Type B pancreatic cell (in vitro differentiated cells): ENCODE results near the gene KDM4B. TPM values are rescaled to one million over a fixed set of nuclear protein-coding genes. Genes with fewer than 3 reads are reported as not detected.

Experiments
- DNase-seq: peaks from one replicate; pipeline ENCODE4 v3.0.0; 2021; ENCODE audit warnings: mixed read lengths; ENCODE audit not compliant: unreplicated experiment; ENCODE audit errors: extremely low spot score
- H3K27ac Mint-ChIP-seq: 2 replicates; pipeline ENCODE4 v1.8.0; 2021; ENCODE audit warnings: mild to moderate bottlenecking, mixed read lengths
- H3K27me3 Mint-ChIP-seq: 2 replicates; pipeline ENCODE4 v1.8.0; 2021; ENCODE audit warnings: mixed read lengths
- H3K36me3 Mint-ChIP-seq: 2 replicates; pipeline ENCODE4 v1.8.0; 2021; ENCODE audit warnings: mixed read lengths
- H3K4me1 Mint-ChIP-seq: one replicate; pipeline ENCODE4 v1.8.0; 2021; ENCODE audit warnings: mixed read lengths; ENCODE audit not compliant: unreplicated experiment
- H3K4me3 Mint-ChIP-seq: 2 replicates; pipeline ENCODE4 v1.8.0; 2021; ENCODE audit warnings: mild to moderate bottlenecking, mixed read lengths
- H3K9me3 Mint-ChIP-seq: 2 replicates; pipeline ENCODE4 v1.8.0; 2021; ENCODE audit warnings: mixed read lengths
- total RNA-seq: library from RNA; stranded (reverse); gene quantifications from 2 replicates; pipeline ENCODE4 v1.2.1, GENCODE V29; 2021; ENCODE audit warnings: low replicate concordance
- TF ChIP-seq, protein P1 (sequence below): fragments of 200-600 bp; sonication (generic); conservative IDR thresholded peaks from 2 replicates; pipeline ENCODE4 v1.5.0; 2021; ENCODE audit warnings: antibody characterized with exemption, mild to moderate bottlenecking

KDM4B gene
- total RNA-seq, 1 donor from 2014 or later = 48.8 TPM

DNA sequence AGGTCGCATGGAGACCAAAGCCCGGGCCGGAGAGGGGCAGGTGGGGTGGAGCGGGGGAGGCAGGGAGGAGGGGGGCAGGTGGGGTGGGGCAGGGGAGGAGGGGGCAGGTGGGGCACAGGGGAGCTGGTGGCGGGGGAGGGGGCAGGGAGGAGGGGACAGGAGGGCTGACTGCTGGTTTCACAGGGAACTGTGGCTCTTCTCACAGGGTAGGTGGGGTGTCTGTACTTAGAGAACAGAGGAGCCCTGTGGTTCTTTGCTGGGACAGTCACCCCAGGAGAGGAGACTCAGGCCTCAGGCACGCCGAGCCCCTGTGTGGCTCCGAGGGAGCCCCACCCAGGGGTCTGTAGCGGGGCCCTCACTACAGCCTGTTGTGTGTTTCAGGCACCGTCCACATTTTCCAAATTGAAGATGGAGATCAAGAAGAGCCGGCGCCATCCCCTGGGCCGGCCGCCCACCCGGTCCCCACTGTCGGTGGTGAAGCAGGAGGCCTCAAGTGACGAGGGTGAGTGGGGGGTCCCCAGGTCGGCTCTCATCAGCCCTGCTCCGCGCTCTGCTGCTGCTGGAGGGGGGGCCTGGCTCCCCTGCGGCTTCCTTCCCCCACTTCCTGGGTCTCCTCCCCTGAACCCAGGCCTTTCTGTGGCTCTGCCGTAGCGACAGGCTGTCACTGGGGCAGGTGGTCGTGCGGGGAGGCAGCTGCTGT is 162.7 kb downstream of the KDM4B start:
- Mint-ChIP-seq H3K36me3 (no peaks in the 10 kb centered on the region), H3K9me3 (no peaks in the 10 kb centered on the region), H3K4me3 (peak overlapping the region; percentile 80), H3K27me3 (no peaks in the 10 kb centered on the region), H3K4me1 (peaks cover 20% of the 10 kb centered on the region), H3K27ac (peak overlapping the region; percentile 95)
- TF ChIP-seq, protein P1, sequence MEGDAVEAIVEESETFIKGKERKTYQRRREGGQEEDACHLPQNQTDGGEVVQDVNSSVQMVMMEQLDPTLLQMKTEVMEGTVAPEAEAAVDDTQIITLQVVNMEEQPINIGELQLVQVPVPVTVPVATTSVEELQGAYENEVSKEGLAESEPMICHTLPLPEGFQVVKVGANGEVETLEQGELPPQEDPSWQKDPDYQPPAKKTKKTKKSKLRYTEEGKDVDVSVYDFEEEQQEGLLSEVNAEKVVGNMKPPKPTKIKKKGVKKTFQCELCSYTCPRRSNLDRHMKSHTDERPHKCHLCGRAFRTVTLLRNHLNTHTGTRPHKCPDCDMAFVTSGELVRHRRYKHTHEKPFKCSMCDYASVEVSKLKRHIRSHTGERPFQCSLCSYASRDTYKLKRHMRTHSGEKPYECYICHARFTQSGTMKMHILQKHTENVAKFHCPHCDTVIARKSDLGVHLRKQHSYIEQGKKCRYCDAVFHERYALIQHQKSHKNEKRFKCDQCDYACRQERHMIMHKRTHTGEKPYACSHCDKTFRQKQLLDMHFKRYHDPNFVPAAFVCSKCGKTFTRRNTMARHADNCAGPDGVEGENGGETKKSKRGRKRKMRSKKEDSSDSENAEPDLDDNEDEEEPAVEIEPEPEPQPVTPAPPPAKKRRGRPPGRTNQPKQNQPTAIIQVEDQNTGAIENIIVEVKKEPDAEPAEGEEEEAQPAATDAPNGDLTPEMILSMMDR = no peak
- no peak for DNase-seq

DNA sequence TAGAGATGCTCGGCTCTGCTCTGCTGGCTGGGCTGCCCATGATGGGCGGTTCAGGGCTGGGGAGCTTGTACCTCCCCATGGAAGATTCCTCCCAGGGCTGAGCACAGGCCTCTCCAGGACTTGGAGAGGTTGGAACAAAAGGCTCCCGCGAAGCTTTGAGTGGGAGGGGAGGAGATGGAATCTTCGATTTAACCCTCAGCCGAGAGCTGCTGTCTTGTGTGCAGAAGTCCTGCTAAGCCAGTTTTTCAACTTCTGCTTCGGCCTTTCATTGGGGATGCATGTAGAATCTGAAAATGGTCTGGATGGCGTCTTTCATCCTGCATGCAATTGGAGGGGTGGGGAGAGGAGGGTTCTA is 163.3 kb downstream of the KDM4B start:
- Mint-ChIP-seq H3K36me3 (no peaks in the 10 kb centered on the region), H3K27ac (peak overlapping the region; percentile 95), H3K9me3 (no peaks in the 10 kb centered on the region), H3K4me3 (peak overlapping the region; percentile 80), H3K4me1 (peaks cover 20% of the 10 kb centered on the region), H3K27me3 (no peaks in the 10 kb centered on the region)
- DNase-seq = no peak
- TF ChIP-seq, protein P1 = no peak

DNA sequence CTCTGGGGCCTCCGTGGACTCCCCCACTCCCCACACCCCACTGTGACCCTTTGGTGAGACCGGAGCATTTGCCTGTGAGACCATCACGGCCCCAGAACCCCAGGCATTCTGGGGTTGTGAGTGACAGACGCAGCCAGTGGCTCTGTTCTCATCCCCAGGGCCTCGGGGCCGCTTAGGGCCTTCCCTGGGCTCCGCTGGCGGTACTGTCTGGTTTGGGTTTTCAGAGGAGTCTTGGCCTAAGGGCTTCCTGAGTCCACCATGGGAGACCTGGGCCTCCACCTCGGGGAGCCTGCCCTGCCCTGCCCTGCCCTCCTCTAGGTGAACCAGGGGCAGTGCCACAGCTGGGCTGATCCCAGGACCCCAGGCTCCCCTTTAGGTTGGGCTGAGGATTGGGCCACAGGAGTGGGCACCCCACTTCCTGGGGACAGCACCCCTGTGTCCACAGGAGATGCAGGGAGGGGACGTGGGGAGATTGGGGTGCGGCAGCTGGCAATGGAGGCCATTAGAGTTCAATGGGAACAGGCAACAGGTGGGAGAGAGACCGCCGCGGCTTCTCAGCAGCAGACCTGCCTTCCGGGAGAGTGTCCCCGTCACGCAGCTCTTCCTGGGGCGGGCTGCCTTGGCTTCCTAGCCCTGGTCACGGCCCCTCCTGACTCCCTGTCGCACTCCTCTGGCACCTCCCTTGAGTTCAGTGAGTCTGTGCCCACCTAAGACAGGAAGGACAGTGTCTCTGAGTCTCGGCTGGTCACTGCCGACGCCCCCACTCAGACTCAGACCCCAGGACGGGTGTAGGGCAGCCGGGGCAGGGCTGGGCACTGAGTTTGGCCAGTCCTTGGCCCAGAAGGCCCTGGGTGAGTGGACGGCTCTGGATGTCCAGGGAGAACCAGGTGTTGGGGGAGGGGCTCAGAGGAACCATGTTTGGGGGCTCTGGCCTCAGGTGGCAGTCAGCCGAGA is 164.1 kb downstream of the KDM4B start:
- H3K27me3 Mint-ChIP-seq = no peaks in the 10 kb centered on the region
- TF ChIP-seq, protein P1 = no peak
- H3K9me3 Mint-ChIP-seq = no peaks in the 10 kb centered on the region
- no peaks in the 10 kb centered on the region for H3K36me3 Mint-ChIP-seq
- no peak overlapping the region for H3K4me3 Mint-ChIP-seq
- H3K27ac Mint-ChIP-seq = peak overlapping the region; percentile 95
- no peak for DNase-seq
- H3K4me1 Mint-ChIP-seq = peaks cover 20% of the 10 kb centered on the region

DNA sequence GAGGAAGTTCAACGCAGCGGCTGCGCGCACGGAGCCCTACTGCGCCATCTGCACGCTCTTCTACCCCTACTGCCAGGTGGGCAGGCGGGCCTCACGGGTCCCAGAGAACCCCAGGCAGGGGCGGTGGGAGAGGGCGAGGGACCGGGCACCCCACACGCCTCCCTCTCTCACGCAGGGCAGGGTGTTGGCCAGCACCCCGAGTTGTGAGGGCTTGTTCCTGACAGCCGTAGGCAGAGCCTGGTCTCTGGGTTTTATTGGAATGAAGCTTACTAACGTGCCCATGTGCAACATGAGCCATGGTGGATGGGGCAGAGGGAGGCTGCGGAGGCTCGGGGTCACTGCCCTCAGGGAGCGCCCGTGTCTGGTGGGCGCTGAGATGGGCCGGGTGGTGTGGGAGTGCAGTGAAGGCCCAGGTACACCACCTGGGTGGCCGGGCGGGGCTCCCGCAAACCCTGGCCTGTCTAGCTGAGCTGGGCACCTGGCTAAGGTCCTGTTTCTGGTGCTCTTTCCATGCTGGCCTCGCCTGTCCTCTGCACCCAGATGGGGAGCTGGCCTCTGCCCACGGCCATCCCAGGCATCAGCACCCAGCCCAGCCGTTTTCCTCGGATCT is 165.2 kb downstream of the KDM4B start:
- DNase-seq = no peak
- Mint-ChIP-seq H3K27me3 (no peaks in the 10 kb centered on the region), H3K36me3 (no peaks in the 10 kb centered on the region), H3K9me3 (no peaks in the 10 kb centered on the region), H3K4me1 (peaks cover 19% of the 10 kb centered on the region), H3K4me3 (no peak overlapping the region), H3K27ac (no peak overlapping the region)
- TF ChIP-seq, protein P1 = no peak

DNA sequence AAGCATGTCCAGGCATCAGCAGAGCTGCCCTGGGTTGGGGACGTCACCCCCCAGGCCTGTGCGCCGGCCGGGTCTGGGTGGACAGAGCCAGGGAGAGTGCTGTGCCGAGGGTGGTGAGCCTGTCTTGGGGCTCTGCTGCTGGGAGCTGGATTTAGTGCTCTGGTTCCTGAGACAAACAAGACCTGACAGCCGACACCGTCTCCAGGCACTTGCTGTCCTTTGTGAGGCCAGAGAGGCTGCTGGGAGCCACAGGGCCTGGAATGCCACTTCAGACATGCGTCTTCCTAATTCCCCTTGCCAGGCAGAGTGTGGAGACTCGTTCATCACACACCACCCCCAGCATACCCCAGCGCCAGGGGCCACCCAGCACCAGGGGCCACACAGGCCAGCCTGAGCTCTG is 165.8 kb downstream of the KDM4B start:
- no peaks in the 10 kb centered on the region for H3K9me3 Mint-ChIP-seq
- H3K36me3 Mint-ChIP-seq = peaks cover 4% of the 10 kb centered on the region
- TF ChIP-seq, protein P1 = no peak
- no peak overlapping the region for H3K4me3 Mint-ChIP-seq
- no peaks in the 10 kb centered on the region for H3K27me3 Mint-ChIP-seq
- peaks cover 16% of the 10 kb centered on the region for H3K4me1 Mint-ChIP-seq
- no peak for DNase-seq
- H3K27ac Mint-ChIP-seq = no peak overlapping the region
